Neural cell (in vitro differentiated cells): ENCODE results near the gene VSTM4.

ENCODE experiments used
- CTCF ChIP-seq: fragments of 450-650 bp; IDR thresholded peaks from 2 replicates; pipeline ENCODE4 v1.5.1; 2014; ENCODE audit warnings: antibody characterized with exemption, mild to moderate bottlenecking, moderate library complexity; ENCODE audit not compliant: poor library complexity, severe bottlenecking
- POLR2AphosphoS5 ChIP-seq: IDR thresholded peaks from 2 replicates; pipeline ENCODE4 v1.6.1; 2012

- TF ChIP-seq CTCF (no peak), POLR2AphosphoS5 (no peak)
Observed at GRCh38 chr10:49117376-49118070, 2.2 kb upstream of the VSTM4 start.
